OCI-M2 (cell line): Measurements from ENCODE around the gene ATP6V1C2.

ENCODE experiments used
- DNase-seq: peaks from one replicate; lab custom pipeline; 2025; ENCODE audit not compliant: unreplicated experiment; lab: John Stamatoyannopoulos, UW

ATP6V1C2 gene

DNA sequence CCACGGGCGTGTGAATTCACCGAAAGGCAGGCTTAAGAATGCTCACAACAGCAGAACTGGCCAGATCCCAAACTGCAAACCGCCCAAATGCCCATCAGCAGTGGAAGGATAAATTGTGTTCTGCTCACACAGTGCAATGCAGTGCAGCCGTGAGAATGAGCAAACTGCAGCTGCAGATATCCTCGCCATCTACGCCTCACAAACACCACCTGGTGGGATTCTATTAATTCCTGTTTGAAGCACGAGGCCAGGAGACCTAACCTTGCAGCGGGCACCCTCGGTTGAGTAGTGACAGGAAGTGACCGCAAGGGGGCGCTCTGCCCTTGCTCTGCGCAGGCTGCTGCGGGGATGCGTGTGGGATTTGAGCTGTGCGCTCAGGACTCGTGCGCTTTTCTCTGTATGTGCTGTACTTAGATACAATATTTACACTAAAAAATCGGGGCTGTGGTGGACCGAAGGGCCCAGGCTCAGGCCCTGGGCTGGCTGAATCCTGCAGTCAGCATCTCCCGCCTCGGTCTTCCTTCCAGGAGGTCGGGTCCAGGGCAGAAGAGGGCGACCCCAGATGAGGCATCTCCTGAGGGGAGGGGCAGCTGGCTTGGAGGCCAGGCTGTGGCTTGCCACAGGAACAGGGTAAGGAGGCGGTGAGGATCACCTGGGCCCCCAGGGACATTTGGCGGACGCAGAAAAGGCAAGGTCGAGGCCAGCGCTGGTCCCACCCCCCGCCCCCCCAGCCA, 110.9 kb downstream of the ATP6V1C2 start:
- DNase-seq, result no peak

DNA sequence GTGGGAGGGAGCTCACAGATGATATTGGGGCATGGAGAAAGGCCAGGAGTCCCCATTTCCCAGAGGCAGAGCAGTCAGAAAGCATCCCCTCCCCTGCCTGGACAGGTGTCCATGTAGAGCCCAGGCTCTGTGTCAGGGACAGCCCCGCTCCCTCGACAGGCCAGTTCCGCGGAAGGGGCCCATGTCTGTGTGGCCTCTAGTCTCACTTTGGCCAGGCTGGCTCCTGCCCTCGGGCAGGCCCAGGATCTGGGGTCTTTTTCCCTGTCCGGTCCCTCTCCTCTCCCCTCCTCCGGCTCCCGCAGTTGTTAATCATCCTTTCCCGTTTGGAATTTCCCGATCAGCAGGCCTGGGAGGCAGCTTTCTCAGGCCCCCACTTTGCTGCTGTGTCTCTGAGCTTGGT, 111.6 kb downstream of the ATP6V1C2 start:
- no peak for DNase-seq

- no peak for DNase-seq
Observed at GRCh38 chr2:10834068-10834655, 112.7 kb downstream of the ATP6V1C2 start.
